ENCODE results near the gene SNRNP48.

Gene SNRNP48

GRCh38 chr6:7594579-7595125, 4.7 kb downstream of the SNRNP48 start:
- DNase-seq = no peak

GRCh38 chr6:7604003-7604402, 14.0 kb downstream of the SNRNP48 start:
- DNase-seq = no peak

- no peak for DNase-seq
Observed at GRCh38 chr6:7604506-7604905, 14.5 kb downstream of the SNRNP48 start.

GRCh38 chr6:7615611-7616383, 25.8 kb downstream of the SNRNP48 start:
- peak; percentile 63 for DNase-seq

- DNase-seq = peak; percentile 66
Observed at GRCh38 chr6:7617801-7618764, 28.1 kb downstream of the SNRNP48 start.

- no peak for DNase-seq
Observed at GRCh38 chr6:7621761-7622160, 31.8 kb downstream of the SNRNP48 start.

GRCh38 chr6:7624796-7625710, 35.1 kb downstream of the SNRNP48 start:
- no peak for DNase-seq

GRCh38 chr6:7628479-7628878, 38.5 kb downstream of the SNRNP48 start:
- DNase-seq = no peak

GRCh38 chr6:7628909-7629308, 38.9 kb downstream of the SNRNP48 start:
- DNase-seq = no peak

GRCh38 chr6:7629321-7629720, 39.3 kb downstream of the SNRNP48 start:
- DNase-seq = no peak

GRCh38 chr6:7630792-7631191, 40.8 kb downstream of the SNRNP48 start:
- no peak for DNase-seq

GRCh38 chr6:7631466-7631865, 41.5 kb downstream of the SNRNP48 start:
- no peak for DNase-seq

- no peak for DNase-seq
Observed at GRCh38 chr6:7632501-7633290, 42.7 kb downstream of the SNRNP48 start.

GRCh38 chr6:7633361-7633760, 43.4 kb downstream of the SNRNP48 start:
- no peak for DNase-seq

GRCh38 chr6:7636151-7636550, 46.2 kb downstream of the SNRNP48 start:
- peak; percentile 73 for DNase-seq

- DNase-seq = peak; percentile 56
Observed at GRCh38 chr6:7637533-7637932, 47.5 kb downstream of the SNRNP48 start.

GRCh38 chr6:7639427-7639826, 49.4 kb downstream of the SNRNP48 start:
- no peak for DNase-seq

- no peak for DNase-seq
Observed at GRCh38 chr6:7640016-7640415, 50.0 kb downstream of the SNRNP48 start.

- peak; percentile 38 for DNase-seq
Observed at GRCh38 chr6:7640607-7641577, 50.9 kb downstream of the SNRNP48 start.

- DNase-seq = no peak
Observed at GRCh38 chr6:7642791-7643190, 52.8 kb downstream of the SNRNP48 start.
